ENCODE data around the gene HELQ. TPM values are rescaled to one million over a fixed set of nuclear protein-coding genes. Genes with fewer than 3 reads are reported as not detected.

Gene HELQ
- total and polyA plus RNA-seq, 9 of the 15 experiments (the other 6 are each of a cell fraction or from before 2014, with no cell fraction given): 3.5 to 15.2 (median 11.9) TPM

DNA sequence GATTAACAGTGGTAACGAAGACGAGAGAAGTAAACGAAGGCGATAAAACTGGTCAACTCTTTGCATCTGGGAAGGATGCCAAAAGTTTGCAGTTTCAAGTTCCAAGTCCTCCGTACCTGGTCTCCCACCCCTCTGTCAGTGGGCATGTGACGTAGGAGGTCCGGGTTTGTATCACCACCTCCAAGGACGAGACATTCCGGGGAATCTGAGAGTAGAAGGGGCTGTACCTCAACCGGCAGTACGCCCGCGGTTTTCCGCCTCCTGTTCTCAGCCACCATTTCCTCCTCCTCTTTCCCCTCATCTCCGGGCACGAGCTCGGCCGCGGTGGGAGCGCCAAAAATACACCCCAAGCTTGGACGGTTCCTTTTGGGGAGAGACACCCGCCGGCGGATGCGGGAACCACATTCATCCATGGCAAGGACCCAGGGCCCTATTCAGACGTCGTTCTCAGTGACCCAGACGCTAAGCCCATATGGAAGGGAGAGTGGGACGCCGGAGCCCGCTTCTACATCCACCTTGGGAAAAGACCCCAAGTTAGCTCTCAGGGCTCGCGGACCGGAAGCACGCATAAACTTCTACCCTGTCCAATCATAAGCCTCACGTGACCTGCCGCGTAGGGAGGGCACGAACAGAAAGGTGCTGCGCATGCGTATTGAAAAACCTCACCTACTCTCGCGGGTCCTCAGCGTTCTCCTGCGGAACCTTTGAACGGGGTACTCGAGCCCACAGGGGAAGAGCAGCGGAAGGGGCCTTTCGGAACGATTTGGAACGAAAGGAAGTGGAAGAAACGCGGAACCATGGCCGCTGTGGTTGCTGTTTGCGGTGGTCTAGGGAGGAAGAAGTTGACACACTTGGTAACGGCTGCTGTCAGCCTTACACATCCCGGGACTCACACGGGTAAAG, at the start of gene HELQ, which contains the start of gene MRPS18C (continued):
- TF ChIP-seq, protein P1, sequence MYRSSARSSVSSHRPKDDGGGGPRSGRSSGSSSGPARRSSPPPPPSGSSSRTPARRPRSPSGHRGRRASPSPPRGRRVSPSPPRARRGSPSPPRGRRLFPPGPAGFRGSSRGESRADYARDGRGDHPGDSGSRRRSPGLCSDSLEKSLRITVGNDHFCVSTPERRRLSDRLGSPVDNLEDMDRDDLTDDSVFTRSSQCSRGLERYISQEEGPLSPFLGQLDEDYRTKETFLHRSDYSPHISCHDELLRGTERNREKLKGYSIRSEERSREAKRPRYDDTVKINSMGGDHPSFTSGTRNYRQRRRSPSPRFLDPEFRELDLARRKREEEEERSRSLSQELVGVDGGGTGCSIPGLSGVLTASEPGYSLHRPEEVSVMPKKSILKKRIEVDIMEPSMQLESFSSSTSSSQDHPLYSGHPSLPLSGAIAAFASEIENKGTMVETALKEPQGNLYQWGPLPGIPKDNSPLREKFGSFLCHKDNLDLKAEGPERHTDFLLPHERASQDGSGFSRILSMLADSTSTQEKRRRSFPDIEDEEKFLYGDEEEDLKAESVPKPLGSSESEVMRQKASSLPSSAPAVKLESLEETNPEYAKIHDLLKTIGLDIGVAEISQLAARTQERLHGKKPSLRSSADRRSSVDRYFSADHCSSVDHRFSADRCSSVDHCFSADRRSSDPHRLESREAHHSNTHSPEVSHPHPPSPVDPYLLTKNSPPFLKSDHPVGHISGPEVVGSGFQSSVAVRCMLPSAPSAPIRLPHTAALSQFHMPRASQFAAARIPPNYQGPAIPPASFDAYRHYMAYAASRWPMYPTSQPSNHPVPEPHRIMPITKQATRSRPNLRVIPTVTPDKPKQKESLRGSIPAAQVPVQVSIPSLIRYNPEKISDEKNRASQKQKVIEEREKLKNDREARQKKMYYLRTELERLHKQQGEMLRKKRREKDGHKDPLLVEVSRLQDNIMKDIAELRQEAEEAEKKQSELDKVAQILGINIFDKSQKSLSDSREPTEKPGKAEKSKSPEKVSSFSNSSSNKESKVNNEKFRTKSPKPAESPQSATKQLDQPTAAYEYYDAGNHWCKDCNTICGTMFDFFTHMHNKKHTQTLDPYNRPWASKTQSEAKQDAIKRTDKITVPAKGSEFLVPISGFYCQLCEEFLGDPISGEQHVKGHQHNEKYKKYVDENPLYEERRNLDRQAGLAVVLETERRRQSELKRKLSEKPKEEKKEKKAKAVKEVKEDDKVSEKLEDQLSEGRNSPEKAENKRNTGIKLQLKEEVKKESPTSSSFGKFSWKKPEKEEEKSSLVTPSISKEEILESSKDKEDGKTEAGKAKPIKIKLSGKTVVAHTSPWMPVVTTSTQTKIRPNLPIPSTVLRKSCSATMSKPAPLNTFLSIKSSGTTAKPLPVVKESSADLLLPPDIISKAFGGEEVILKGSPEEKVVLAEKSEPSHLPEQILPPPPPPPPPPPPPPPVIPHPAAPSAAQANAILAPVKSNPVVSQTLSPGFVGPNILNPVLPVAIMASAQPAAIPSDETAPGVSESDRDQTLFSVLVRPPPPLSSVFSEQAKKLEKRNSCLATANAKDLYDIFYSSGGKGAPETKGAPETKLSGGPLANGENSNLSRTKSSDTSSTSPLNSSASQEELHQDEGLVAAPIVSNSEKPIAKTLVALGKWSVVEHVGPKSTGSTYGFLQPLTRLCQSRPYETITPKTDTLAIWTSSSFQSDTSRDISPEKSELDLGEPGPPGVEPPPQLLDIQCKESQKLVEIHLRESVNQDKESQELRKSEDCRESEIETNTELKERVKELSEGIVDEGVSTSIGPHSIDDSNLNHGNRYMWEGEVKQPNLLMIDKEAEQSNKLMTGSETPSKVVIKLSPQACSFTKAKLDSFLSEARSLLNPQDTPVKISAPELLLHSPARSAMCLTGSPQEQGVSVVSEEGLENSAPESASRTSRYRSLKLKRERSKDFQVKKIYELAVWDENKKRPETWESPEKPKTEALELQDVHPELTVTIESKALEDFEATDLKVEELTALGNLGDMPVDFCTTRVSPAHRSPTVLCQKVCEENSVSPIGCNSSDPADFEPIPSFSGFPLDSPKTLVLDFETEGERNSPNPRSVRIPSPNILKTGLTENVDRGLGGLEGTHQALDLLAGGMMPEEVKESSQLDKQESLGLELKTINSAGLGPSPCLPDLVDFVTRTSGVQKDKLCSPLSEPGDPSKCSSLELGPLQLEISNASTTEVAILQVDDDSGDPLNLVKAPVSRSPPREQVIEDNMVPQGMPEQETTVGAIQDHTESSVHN (IDR thresholded peaks at IDR 0.05; ENCODE audit: borderline replicate concordance in 1 of 2, low read depth in 1 of 2): no peak; a peak in 1 of 4 replicates
- TF ChIP-seq ZNF311 (CRISPR knock-in tag; IDR thresholded peaks at IDR 0.05) (no peak), ZNF551 (CRISPR knock-in tag; IDR thresholded peaks at IDR 0.05) (no peak), ZZZ3 (IDR thresholded peaks at IDR 0.05) (0 out of 2 replicates have a peak, but pooled peaks have one; percentile 62), C11orf30 (IDR thresholded peaks at IDR 0.05; ENCODE audit: low read depth) (peak; percentile 99), NR2F6 (CRISPR knock-in tag; IDR thresholded peaks at IDR 0.05) (no peak), ZNF124 (CRISPR knock-in tag; IDR thresholded peaks at IDR 0.05) (no peak), RBM14 (IDR thresholded peaks at IDR 0.05; ENCODE audit: borderline replicate concordance, insufficient read depth, low read depth, low read length) (no peak), ZBTB33 (CRISPR knock-in tag; IDR thresholded peaks at IDR 0.05) (peak; percentile 54), ZBTB34 (CRISPR knock-in tag; IDR thresholded peaks at IDR 0.05) (no peak)
- TF ChIP-seq, protein P2, sequence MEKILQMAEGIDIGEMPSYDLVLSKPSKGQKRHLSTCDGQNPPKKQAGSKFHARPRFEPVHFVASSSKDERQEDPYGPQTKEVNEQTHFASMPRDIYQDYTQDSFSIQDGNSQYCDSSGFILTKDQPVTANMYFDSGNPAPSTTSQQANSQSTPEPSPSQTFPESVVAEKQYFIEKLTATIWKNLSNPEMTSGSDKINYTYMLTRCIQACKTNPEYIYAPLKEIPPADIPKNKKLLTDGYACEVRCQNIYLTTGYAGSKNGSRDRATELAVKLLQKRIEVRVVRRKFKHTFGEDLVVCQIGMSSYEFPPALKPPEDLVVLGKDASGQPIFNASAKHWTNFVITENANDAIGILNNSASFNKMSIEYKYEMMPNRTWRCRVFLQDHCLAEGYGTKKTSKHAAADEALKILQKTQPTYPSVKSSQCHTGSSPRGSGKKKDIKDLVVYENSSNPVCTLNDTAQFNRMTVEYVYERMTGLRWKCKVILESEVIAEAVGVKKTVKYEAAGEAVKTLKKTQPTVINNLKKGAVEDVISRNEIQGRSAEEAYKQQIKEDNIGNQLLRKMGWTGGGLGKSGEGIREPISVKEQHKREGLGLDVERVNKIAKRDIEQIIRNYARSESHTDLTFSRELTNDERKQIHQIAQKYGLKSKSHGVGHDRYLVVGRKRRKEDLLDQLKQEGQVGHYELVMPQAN (IDR thresholded peaks at IDR 0.05; ENCODE audit: borderline replicate concordance): peak; percentile 56

Data from K562 (cell line).